Omental fat pad (tissue), 4 donors: ENCODE results near the gene MTCL1. TPM values are rescaled to one million over a fixed set of nuclear protein-coding genes. Genes with fewer than 3 reads are reported as not detected.

Experiments
- ATAC-seq: fragments of 150-250 bp; one replicate; pipeline ENCODE4 v1.9.1; 2016; ENCODE audit warnings: mild to moderate bottlenecking, moderate library complexity; ENCODE audit not compliant: low FRiP score
- DNase-seq: peaks from one replicate; pipeline ENCODE4 v3.0.0-alpha.2; 2019; ENCODE audit warnings: low spot score
- CTCF ChIP-seq, 3 donors: fragments of 450-650 bp; IDR thresholded peaks; one replicate each; pipeline ENCODE4 v1.5.1; 2016 to 2017; ENCODE audit warnings: antibody characterized with exemption in 3 of 3, mild to moderate bottlenecking in 3 of 3, moderate library complexity in 2 of 3
- total RNA-seq, 4 donors: library from RNA; depleted of rRNA; stranded (reverse); fragments of >200 nt; gene quantifications; one replicate each; pipeline ENCODE4 v1.1.0, GENCODE V29; 2016

Gene MTCL1
- total RNA-seq, 4 donors from 2014 or later: 1.6 to 3.5 (median 2.0) TPM

- no peak for DNase-seq
- no peak for ATAC-seq
- no peak for TF ChIP-seq CTCF (IDR thresholded peaks at IDR 0.05)
These were observed 137.2 kb downstream of the MTCL1 start for GRCh38 chr18:8842506-8842905.

GRCh38 chr18:8843005-8843404 is 137.6 kb downstream of the MTCL1 start:
- no peak for ATAC-seq
- DNase-seq: no peak
- TF ChIP-seq CTCF (IDR thresholded peaks at IDR 0.05): no peak

- no peak for ATAC-seq
- DNase-seq: no peak
- TF ChIP-seq CTCF (IDR thresholded peaks at IDR 0.05): no peak
These were observed 139.4 kb downstream of the MTCL1 start for GRCh38 chr18:8844721-8845148.

GRCh38 chr18:8845506-8845905 is 140.2 kb downstream of the MTCL1 start:
- TF ChIP-seq CTCF (IDR thresholded peaks at IDR 0.05): no peak
- DNase-seq: no peak
- ATAC-seq: no peak

- ATAC-seq (no peak), DNase-seq (no peak)
- TF ChIP-seq CTCF (IDR thresholded peaks at IDR 0.05): no peak
These were observed 141.9 kb downstream of the MTCL1 start for GRCh38 chr18:8847066-8847755.

- DNase-seq (no peak), ATAC-seq (no peak)
- no peak for TF ChIP-seq CTCF (IDR thresholded peaks at IDR 0.05)
These were observed 142.5 kb downstream of the MTCL1 start for GRCh38 chr18:8847900-8848299.

GRCh38 chr18:8848541-8848940 is 143.2 kb downstream of the MTCL1 start:
- ATAC-seq: no peak
- TF ChIP-seq CTCF (IDR thresholded peaks at IDR 0.05): no peak
- no peak for DNase-seq
